ENCODE results near the gene TEX51.

DNA sequence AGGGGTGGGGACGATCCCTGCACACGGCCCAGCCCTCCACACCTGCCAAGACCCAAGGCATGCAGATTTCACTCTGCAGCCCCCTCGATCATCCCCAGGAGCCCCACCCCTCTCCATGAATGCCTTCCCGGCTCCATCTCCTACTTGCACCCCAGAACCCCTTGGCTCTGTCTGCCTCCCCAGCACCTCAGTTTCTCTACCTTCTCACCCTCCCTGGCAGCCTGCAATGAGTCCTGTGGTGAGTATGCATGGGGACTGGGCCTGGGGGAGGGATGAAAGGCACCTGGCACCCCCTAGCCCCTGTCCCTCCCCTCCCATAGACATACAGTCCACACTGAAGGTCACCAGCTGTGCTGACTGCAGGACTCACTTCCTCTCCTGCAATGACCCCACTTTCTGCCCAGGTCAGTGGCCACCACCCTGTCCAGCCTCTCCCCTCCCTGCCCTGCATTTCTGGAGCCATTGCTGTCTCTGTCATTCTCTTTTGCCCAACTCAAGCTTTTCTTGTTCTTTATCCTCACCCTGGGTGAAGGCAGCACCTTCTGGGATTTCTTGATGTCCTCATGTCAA is 1.0 kb downstream of the TEX51 start:
- TF ChIP-seq POLR2A (IDR thresholded peaks at IDR 0.05): no peak
- TF ChIP-seq, protein P1, sequence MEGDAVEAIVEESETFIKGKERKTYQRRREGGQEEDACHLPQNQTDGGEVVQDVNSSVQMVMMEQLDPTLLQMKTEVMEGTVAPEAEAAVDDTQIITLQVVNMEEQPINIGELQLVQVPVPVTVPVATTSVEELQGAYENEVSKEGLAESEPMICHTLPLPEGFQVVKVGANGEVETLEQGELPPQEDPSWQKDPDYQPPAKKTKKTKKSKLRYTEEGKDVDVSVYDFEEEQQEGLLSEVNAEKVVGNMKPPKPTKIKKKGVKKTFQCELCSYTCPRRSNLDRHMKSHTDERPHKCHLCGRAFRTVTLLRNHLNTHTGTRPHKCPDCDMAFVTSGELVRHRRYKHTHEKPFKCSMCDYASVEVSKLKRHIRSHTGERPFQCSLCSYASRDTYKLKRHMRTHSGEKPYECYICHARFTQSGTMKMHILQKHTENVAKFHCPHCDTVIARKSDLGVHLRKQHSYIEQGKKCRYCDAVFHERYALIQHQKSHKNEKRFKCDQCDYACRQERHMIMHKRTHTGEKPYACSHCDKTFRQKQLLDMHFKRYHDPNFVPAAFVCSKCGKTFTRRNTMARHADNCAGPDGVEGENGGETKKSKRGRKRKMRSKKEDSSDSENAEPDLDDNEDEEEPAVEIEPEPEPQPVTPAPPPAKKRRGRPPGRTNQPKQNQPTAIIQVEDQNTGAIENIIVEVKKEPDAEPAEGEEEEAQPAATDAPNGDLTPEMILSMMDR (IDR thresholded peaks at IDR 0.05): no peak
